Activated B cell treated with CpG ODN at 0.5 μM for 24 hours (primary cell): ENCODE data around the gene GAREM1. TPM values are rescaled to one million over a fixed set of nuclear protein-coding genes. Genes with fewer than 3 reads are reported as not detected.

ENCODE experiments used
- ATAC-seq: fragments of 200-7000 bp; cut with Tn5 transposase; one replicate; pipeline ENCODE4 v1.10.0; 2021; ENCODE audit warnings: low read depth, mild to moderate bottlenecking, moderate library complexity
- CTCF ChIA-PET: fragments of 350-600 bp; sonication (Branson Sonifier 250); formaldehyde crosslinking; loops from one replicate; lab custom pipeline; 2021; ENCODE audit warnings: antibody characterized with exemption; lab: Charles Lee
- POLR2A ChIA-PET: fragments of 350-600 bp; sonication (Branson Sonifier 250); formaldehyde crosslinking; loops from one replicate; lab custom pipeline; 2021; ENCODE audit warnings: antibody characterized with exemption; lab: Charles Lee
- DNase-seq: peaks from one replicate; pipeline ENCODE4 v3.0.0; 2022
- H3K27ac Mint-ChIP-seq: one replicate; pipeline ENCODE4 v1.8.0; 2020; ENCODE audit warnings: mixed read lengths
- H3K27me3 Mint-ChIP-seq: one replicate; pipeline ENCODE4 v1.8.0; 2021; ENCODE audit warnings: mixed read lengths
- H3K36me3 Mint-ChIP-seq: one replicate; pipeline ENCODE4 v1.8.0; 2021; ENCODE audit warnings: low read depth, mixed read lengths
- H3K4me1 Mint-ChIP-seq: one replicate; pipeline ENCODE4 v1.8.0; 2021; ENCODE audit warnings: mixed read lengths
- H3K4me3 Mint-ChIP-seq: one replicate; pipeline ENCODE4 v1.8.0; 2020; ENCODE audit warnings: mild to moderate bottlenecking, mixed read lengths
- H3K9me3 Mint-ChIP-seq: one replicate; pipeline ENCODE4 v1.8.0; 2020; ENCODE audit warnings: mixed read lengths
- CTCF ChIP-seq: fragments of 200-600 bp; IDR thresholded peaks from one replicate; pipeline ENCODE4 v1.8.0; 2022; ENCODE audit warnings: antibody characterized with exemption, mild to moderate bottlenecking
- intact Hi-C: fragments of 100-400 bp; cut with micrococcal nuclease; formaldehyde crosslinking; loops from one replicate; pipeline ENCODE4 v1.15.1; 2024
- total RNA-seq: library from RNA; stranded (reverse); gene quantifications from 2 replicates; pipeline ENCODE4 v1.2.3, GENCODE V29; 2022

The GAREM1 gene
- total RNA-seq, 1 donor from 2014 or later = not detected

DNA sequence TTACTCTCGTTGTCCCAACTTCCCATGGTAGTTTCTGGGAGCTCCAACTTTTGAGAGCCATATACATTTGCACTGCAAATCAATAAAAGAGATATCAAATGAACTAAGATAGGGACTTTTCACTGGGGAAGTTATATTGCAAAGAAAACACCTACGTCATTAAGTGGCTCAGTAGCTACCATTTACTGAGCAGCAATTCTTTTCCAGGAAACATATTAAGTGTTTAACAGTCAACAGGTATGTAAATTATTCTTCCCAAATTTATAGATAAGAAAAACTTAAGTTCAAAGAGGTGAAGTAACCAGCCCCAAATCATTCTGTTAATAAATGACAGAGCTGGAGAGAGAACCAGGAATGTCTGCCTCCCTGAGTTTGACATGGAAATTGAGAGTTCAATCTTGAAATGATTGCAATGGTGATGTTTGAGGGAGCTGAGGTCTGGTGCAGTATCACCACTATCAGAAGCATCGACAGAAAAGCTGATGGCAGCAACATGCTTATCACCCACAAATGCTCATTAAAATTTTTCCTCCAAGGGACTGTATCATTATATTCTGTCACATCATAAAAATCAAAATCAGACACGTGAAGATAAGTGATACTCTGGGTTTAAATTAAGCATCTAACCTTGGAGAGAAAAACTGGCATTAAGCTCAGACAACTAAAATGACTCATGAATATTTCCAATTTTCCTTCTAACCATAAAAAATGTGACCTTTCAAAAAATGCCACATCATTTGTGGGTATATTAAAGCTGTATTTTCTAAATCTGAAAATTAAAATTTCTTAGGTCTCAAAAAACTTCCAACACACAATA lies 43.4 kb downstream of the GAREM1 start:
- no peaks in the 10 kb centered on the region for H3K36me3 Mint-ChIP-seq
- H3K4me3 Mint-ChIP-seq = no peak overlapping the region
- CTCF ChIA-PET = no interaction called here
- intact Hi-C loops = no loop called here
- TF ChIP-seq CTCF = no peak
- no peak for DNase-seq
- H3K9me3 Mint-ChIP-seq = peaks cover 12% of the 10 kb centered on the region
- ATAC-seq = no peak
- no peak overlapping the region for H3K27ac Mint-ChIP-seq
- peaks cover 1% of the 10 kb centered on the region for H3K27me3 Mint-ChIP-seq
- H3K4me1 Mint-ChIP-seq = no peaks in the 10 kb centered on the region
- POLR2A ChIA-PET = no interaction called here

DNA sequence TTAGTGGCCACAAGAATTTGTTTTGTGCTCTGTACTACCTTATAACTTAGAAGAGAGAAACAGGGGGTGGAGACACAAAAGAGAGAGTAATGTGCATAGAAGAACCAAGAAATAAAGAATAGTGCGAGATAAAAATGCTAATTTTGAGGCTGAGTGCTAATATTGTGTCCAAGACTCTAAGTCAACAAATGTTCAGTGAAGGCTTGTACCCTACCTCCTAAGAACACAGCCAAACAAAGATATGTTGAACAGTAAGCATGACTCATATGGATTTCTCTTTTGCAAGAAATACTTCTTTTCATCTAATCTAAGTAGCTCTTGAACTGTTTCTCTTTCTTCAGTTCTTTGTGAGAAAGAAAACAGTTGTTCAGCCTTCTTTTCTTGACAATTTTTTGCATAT lies 45.2 kb downstream of the GAREM1 start:
- no peak for DNase-seq
- H3K27ac Mint-ChIP-seq = no peak overlapping the region
- ChIA-PET CTCF (no interaction called here), POLR2A (no interaction called here)
- intact Hi-C loops = no loop called here
- no peak for ATAC-seq
- no peaks in the 10 kb centered on the region for H3K4me1 Mint-ChIP-seq
- no peak for TF ChIP-seq CTCF
- no peak overlapping the region for H3K4me3 Mint-ChIP-seq
- peaks cover 1% of the 10 kb centered on the region for H3K27me3 Mint-ChIP-seq
- no peaks in the 10 kb centered on the region for H3K9me3 Mint-ChIP-seq
- H3K36me3 Mint-ChIP-seq = no peaks in the 10 kb centered on the region

DNA sequence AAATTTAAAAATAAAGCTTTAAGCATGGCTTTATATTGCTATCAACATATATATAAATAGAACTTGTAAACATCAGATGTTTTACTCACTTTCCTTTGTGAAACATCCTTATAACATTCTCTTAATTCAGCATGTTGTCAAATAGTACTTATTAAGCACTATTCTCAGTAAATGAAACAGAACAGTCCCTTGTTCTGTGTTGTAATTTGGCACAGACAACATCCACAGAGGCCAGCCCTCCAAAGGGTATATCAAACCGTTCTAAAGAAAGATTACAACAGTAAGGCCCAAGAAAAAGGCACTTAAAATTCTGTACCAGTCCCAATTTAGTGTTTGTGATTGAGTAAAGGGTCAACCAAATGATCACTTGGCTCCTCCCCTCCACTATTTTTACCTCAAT lies 46.0 kb downstream of the GAREM1 start:
- CTCF ChIA-PET = no interaction called here
- Mint-ChIP-seq H3K9me3 (no peaks in the 10 kb centered on the region), H3K36me3 (no peaks in the 10 kb centered on the region), H3K27ac (no peak overlapping the region), H3K27me3 (peaks cover 1% of the 10 kb centered on the region), H3K4me3 (no peak overlapping the region), H3K4me1 (no peaks in the 10 kb centered on the region)
- no peak for ATAC-seq
- no peak for TF ChIP-seq CTCF
- intact Hi-C loops = no loop called here
- no peak for DNase-seq
- POLR2A ChIA-PET = no interaction called here

GRCh38 chr18:32422978-32423740 lies 47.5 kb downstream of the GAREM1 start:
- no peak for TF ChIP-seq CTCF
- no peak for DNase-seq
- H3K27me3 Mint-ChIP-seq = no peaks in the 10 kb centered on the region
- no peaks in the 10 kb centered on the region for H3K9me3 Mint-ChIP-seq
- CTCF ChIA-PET = no interaction called here
- no peaks in the 10 kb centered on the region for H3K4me1 Mint-ChIP-seq
- H3K27ac Mint-ChIP-seq = no peak overlapping the region
- H3K4me3 Mint-ChIP-seq = no peak overlapping the region
- intact Hi-C loops = no loop called here
- no peak for ATAC-seq
- no peaks in the 10 kb centered on the region for H3K36me3 Mint-ChIP-seq
- POLR2A ChIA-PET = no interaction called here

GRCh38 chr18:32422201-32422600 lies 48.5 kb downstream of the GAREM1 start:
- H3K27ac Mint-ChIP-seq = no peak overlapping the region

More at GRCh38 chr18:32422201-32422600, 48.5 kb downstream of the GAREM1 start:
- DNase-seq (no peak), ATAC-seq (no peak)
- Mint-ChIP-seq H3K9me3 (peaks cover 3% of the 10 kb centered on the region), H3K27me3 (no peaks in the 10 kb centered on the region), H3K4me1 (no peaks in the 10 kb centered on the region), H3K4me3 (no peak overlapping the region), H3K36me3 (no peaks in the 10 kb centered on the region)
- no peak for TF ChIP-seq CTCF
- intact Hi-C loops = no loop called here
- ChIA-PET CTCF (no interaction called here), POLR2A (no interaction called here)
